Hippocampal formation (tissue), 2 donors: ENCODE results near the gene DEFB112.

ENCODE experiments used
- DNase-seq, 2 donors: peaks; one replicate each; lab custom pipeline; 2025; lab: John Stamatoyannopoulos, UW

The DEFB112 gene, protein sequence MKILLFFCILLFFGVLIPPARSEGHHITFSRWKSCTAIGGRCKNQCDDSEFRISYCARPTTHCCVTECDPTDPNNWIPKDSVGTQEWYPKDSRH

GRCh38 chr6:50049829-50050228, at the start of gene DEFB112:
Gene DEFB112 (minus strand): TSS chr6:50049929. CDS start chr6:50049869, 60 bp downstream.
- no peak for DNase-seq

- no peak for DNase-seq
Measured at GRCh38 chr6:50098641-50098993, 48.9 kb upstream of the DEFB112 start.

- no peak for DNase-seq
Measured at GRCh38 chr6:50097966-50098640, 48.4 kb upstream of the DEFB112 start.

DNA sequence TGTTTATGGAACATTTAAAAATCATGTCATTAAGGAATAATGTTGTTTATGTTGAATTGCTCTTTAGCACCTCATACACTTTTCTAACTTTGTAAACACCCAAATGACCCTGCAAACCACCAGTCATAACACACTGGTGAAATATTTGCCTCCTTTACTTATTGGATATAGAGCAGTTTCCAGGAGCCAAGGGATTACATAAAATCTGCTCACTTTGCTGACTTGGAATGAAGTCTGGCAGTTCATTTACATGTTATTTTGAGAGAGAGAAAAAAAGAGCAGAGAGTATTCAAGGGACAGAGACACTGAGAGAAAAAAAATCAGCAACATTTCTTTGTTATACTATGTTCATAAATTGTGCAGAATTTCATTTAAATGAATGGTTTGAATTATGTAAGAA, 46.6 kb upstream of the DEFB112 start:
- DNase-seq: no peak

- no peak for DNase-seq
Measured at GRCh38 chr6:50093938-50094272, 44.2 kb upstream of the DEFB112 start.

- DNase-seq: no peak
Measured at GRCh38 chr6:50093116-50093937, 43.6 kb upstream of the DEFB112 start.

DNA sequence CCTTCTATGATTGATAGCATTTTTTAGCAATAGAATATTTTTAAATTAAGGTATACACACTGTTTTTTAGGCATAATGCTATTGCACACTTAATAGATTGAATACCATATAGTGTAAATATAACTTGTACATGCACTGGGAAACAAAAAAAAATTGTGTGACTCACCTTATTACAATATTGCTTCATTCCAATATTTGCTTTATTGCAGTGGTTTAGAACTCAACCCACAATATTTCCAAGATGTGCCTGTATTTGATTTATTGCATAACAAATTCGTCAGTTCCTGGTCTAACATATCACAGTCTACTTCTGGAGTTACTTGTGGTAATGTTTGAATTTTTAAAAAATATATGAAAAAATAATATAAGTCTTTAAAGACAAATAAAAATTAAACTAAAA, 41.9 kb upstream of the DEFB112 start:
- DNase-seq: no peak

DNA sequence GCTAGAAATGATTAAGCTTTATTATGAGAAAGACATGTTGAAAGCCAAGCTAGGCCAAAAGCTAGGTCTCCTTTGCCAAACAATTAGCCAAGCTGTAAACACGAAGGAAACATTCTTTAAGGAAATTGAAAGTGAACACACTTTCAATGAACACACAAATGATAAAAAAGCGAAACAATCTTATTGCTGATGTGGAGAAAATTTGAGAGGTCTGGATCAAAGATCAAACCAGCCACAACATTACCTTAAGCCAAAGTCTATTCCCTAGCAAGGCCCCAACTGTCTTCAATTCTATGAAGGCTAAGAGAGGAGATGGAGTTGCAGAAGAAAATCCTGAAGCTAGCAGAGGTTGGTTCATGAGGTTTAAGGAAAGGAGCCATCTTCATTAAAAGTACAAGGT, 40.2 kb upstream of the DEFB112 start:
- no peak for DNase-seq

DNA sequence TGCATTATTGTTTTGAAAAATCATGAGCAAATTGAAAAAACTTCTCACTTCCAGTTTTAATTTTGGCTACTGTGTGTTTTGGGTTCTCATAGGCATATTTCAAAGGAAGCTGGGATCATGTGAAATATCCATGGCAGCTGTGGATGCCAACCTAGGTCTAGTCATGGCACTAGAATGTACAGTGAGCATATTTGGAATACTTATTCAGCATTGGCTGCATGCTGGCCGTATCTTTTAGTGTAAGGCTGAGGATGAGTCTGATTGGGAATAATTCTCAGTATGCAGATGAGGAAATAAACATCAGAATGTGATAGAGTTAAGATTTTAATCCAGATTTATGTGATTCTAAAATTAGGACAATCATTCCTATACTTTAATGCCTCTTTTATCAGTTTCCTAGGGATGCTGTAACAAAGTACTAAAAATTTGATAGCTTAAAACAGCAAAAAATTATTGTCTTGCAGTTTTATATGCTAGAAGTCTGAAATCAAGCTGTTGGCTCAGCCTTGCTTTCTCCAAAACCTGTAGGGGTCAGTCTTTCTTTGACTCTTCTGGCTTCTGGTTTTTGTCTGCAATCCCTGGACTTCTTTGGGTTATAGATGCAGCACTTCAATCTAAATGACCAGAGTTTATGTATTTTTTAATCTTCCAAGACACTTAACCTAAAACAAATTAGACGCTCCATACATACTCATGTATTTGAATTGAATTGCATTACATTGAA, 37.7 kb upstream of the DEFB112 start:
- DNase-seq: no peak

DNA sequence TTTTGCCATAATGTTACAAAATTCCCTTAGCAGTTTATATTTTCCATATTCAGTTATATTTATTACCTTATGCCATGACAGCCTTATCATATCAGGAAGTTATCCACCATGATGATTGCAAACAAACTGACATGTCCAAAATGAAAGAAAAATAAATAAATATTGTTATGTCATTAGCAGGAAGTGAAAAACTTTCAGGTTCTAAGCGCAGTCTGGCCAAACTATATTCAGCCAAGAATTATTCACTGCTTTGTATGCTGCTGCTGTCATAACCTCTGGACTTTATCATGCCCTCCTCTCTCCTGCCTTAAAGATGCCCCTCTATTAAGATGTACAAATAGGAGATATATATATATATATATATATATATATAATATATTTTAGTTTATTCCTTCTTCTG, 27.7 kb upstream of the DEFB112 start:
- no peak for DNase-seq

DNA sequence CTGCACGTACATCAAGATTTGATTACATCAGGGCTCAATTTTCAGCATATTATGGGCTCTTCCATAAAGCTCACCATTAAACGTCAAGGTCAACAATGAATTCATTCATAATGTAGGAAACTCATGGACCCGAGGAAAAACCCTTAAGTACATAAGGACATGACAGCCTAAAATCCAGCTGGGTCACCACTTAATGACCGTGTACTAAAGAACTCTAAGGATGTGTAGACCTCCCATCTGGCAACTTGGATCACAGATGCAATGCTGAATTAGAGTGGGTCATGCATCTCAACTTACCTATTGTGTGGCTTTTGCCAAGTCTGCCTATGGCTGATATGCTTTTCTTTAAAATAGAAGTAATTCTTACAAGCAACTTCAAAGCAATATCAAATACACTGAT, 26.7 kb upstream of the DEFB112 start:
- DNase-seq: no peak

DNA sequence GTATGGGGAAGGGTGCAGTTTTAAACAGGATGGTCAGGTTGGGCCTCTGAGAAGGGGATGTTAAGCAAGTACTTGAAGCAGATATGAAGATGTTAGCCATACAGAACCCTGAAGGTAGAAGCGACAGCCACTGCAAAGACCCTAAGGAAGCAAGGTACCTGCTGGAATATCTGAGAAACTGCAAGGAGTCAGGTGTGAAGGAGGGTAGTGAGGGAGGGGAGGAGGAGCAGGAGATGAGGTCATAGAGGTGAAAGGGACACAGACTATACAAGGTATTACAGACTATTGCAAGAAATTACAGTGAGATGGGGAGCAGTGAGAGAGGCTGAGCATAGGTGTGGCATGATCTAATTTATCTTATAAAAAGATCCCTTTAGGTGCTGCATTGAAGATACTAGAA, 22.2 kb upstream of the DEFB112 start:
- no peak for DNase-seq

GRCh38 chr6:50070101-50070500, 20.4 kb upstream of the DEFB112 start:
- no peak for DNase-seq

DNA sequence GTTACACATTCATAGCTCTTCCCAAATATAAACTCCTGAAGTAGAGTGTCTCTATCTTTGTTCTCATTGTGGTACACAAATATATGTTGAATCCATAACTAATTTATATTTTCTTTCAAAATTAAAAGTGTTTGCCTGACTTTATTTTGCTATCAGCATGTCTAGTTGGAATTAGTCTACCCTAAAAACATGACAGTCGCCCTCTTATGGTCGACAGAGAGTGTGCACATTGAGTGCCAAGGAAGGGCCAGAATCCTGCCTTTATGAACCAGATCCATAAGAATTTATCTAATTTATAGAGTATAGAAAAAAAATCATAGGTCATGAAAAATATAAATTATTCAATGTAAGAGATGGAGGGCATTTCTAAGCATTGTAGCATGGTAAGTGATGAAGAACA, 12.3 kb upstream of the DEFB112 start:
- DNase-seq: no peak

DNA sequence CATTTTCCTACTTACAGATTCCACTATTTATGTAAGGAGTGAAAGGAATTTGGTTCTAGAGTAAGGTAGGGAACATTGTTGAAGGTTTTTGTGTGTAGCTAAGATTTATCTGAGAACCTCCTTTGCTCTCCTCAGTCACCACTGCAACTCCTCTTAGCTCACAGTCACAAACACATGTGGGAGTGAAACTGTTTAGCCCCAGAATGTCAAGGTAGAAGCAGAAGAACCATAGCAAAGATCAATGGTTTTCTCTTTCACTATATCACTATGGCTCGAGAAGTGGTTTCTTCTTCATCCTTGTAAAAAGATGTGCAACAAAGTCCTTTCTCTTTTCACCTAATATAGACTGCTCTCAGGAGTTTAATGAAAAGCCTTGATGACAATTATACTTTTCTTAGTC, 6.5 kb upstream of the DEFB112 start:
- no peak for DNase-seq

DNA sequence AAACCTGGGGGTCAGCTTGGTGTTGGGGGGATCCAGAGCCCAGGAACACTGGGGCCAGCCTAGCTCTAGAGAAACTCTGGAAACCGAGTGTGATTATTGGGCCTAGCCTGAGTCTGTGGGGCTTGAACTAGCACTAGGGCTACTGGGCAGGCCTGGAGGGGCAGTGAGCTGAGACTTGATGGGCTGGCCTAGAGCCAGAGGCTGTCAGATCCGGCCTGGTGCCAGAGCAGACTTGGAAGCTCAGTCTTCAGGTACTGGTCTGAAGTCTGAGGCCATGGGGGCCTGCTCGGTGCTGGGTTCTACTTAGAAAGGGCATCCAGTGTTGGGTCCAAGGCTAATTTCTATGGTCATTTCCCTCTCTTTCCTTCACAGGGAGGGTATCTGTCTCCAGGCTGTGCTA, 2.7 kb downstream of the DEFB112 start:
- DNase-seq: no peak

- DNase-seq: no peak
Measured at GRCh38 chr6:50030777-50031562, 18.8 kb downstream of the DEFB112 start.

DNA sequence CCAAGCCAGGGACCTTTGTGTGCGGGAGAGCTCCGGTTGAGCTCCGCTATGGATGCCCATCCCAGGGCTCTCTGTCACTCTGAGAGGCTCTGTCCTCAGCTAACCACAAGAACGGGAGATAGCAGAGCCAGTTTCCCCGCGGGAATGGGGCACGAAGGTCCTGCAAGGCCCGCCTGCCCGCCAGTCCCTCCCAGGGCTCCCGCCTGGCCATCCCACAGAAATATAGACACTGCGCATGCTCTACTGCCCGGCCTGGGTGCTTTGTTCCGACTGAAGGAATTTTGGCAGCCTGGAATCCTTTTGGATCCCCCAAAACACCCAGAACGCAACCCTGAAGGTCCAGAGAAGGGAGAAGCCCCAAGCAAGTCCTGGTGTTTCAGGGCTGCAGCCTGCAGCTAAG, 19.4 kb downstream of the DEFB112 start:
- DNase-seq: no peak

GRCh38 chr6:50025258-50025657, 24.5 kb downstream of the DEFB112 start:
- DNase-seq: no peak

DNA sequence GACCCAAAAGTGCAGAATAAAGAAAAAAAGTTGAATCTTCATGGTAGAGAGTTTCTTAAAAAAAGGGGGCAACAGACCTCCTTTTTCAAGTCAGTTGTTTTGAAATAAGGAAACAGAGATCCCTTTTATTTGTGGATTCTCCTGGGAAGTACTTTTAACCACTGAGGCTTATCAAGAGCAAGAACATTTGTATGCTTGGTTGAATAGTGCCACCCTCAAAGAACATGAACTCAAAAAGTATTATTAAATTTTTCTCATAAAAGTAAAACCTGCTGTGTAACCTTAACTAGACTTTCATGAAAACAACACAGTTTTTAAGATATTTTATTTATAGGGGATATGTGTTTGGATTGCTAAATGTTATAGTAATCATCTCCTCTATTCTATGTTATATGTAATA, 27.8 kb downstream of the DEFB112 start, which contains the start of gene DEFB110:
Gene DEFB110, minus strand, starts transcription at position 101 of the 400 bp plus-strand sequence. Its CDS starts 59 bp downstream, at position 42.
- no peak for DNase-seq

- no peak for DNase-seq
Measured at GRCh38 chr6:50007819-50008218, 41.9 kb downstream of the DEFB112 start.

DNA sequence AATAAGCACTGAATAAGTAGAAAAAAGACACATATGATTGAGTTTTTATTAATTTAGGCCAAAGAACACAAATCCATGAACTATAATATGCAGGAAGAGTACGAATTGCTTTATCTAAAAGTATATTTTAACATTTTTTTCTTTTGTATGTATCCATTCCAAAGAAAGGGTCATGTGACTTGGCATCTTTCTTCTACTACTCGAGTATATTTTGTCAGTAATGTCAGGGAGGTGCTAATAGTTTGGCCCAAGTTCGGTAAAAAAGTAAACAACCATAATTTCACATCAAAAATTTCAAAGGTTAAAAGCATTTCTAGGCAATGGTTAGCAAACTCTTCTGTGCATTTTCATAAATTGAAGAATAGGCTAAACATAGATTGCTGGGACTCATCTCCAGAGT, 46.6 kb downstream of the DEFB112 start:
- DNase-seq: no peak
